ENCODE results near the gene ABLIM2.
A peak's percentile ranks its signal among the peaks of the same experiment; 100 is the strongest.

The ABLIM2 gene

GRCh38 chr4:8159537-8160232, 1.1 kb upstream of the ABLIM2 start:
- H4K20me1 ChIP-seq (ENCODE audit: low read depth, low read length), result no peaks in the 10 kb centered on the region
- no peak for TF ChIP-seq CTCF (IDR thresholded peaks at IDR 0.05; ENCODE audit: insufficient read depth, low read length, poor library complexity, severe bottlenecking)
- no peak for TF ChIP-seq EZH2phosphoT487 (conservative IDR thresholded peaks at IDR 0.05; ENCODE audit: low read length)
- peak overlapping the region; percentile 62 for H3K4me2 ChIP-seq (ENCODE audit: low read depth, low read length, poor library complexity, severe bottlenecking)
- peak overlapping the region; percentile 55 for H3K4me3 ChIP-seq (ENCODE audit: insufficient read depth, low read length, poor library complexity, severe bottlenecking)
- no peaks in the 10 kb centered on the region for H3K79me2 ChIP-seq (ENCODE audit: insufficient read depth, low read length)
- no peak overlapping the region for H3K27ac ChIP-seq (ENCODE audit: low read depth, low read length)
- no peaks in the 10 kb centered on the region for H3K9me2 ChIP-seq (replicated peaks; ENCODE audit: insufficient read depth, low read length)
- H2AFZ ChIP-seq (ENCODE audit: low read depth, low read length, severe bottlenecking), result peak overlapping the region; percentile 77
- H3K36me3 ChIP-seq (ENCODE audit: low read length), result no peaks in the 10 kb centered on the region
- no peaks in the 10 kb centered on the region for H3F3A ChIP-seq (ENCODE audit: insufficient read depth)
- H3K9ac ChIP-seq (ENCODE audit: low read length), result peak overlapping the region; percentile 40
- H3K9me3 ChIP-seq (ENCODE audit: insufficient read depth, low read length), result no peaks in the 10 kb centered on the region
- no peaks in the 10 kb centered on the region for H3K27me3 ChIP-seq (ENCODE audit: low read length)

- H3K79me2 ChIP-seq (ENCODE audit: insufficient read depth, low read length), result no peaks in the 10 kb centered on the region
- H3K9ac ChIP-seq (ENCODE audit: low read length), result no peak overlapping the region; the same call in 1 of the 2 replicates
- H3K27me3 ChIP-seq (ENCODE audit: low read length), result no peaks in the 10 kb centered on the region
- H2AFZ ChIP-seq (ENCODE audit: low read depth, low read length, severe bottlenecking), result no peak overlapping the region
- H3K36me3 ChIP-seq (ENCODE audit: low read length), result no peaks in the 10 kb centered on the region
- H3K9me2 ChIP-seq (replicated peaks; ENCODE audit: insufficient read depth, low read length), result no peaks in the 10 kb centered on the region
- no peaks in the 10 kb centered on the region for H4K20me1 ChIP-seq (ENCODE audit: low read depth, low read length)
- peak overlapping the region; percentile 53 for H3K4me2 ChIP-seq (ENCODE audit: low read depth, low read length, poor library complexity, severe bottlenecking)
- no peak for TF ChIP-seq CTCF (IDR thresholded peaks at IDR 0.05; ENCODE audit: insufficient read depth, low read length, poor library complexity, severe bottlenecking)
- no peak for TF ChIP-seq EZH2phosphoT487 (conservative IDR thresholded peaks at IDR 0.05; ENCODE audit: low read length)
- H3K4me3 ChIP-seq (ENCODE audit: insufficient read depth, low read length, poor library complexity, severe bottlenecking), result peak overlapping the region; percentile 46
- no peaks in the 10 kb centered on the region for H3K9me3 ChIP-seq (ENCODE audit: insufficient read depth, low read length)
- no peaks in the 10 kb centered on the region for H3F3A ChIP-seq (ENCODE audit: insufficient read depth)
- H3K27ac ChIP-seq (ENCODE audit: low read depth, low read length), result no peak overlapping the region
These were observed 486 bp downstream of the ABLIM2 start for GRCh38 chr4:8157944-8158709.

GRCh38 chr4:8157496-8157895, 1.1 kb downstream of the ABLIM2 start:
- H3K9ac ChIP-seq (ENCODE audit: low read length), result no peak overlapping the region
- H3K9me3 ChIP-seq (ENCODE audit: insufficient read depth, low read length), result no peaks in the 10 kb centered on the region
- TF ChIP-seq EZH2phosphoT487 (conservative IDR thresholded peaks at IDR 0.05; ENCODE audit: low read length) (no peak), CTCF (IDR thresholded peaks at IDR 0.05; ENCODE audit: insufficient read depth, low read length, poor library complexity, severe bottlenecking) (no peak)
- no peaks in the 10 kb centered on the region for H4K20me1 ChIP-seq (ENCODE audit: low read depth, low read length)
- no peak overlapping the region for H2AFZ ChIP-seq (ENCODE audit: low read depth, low read length, severe bottlenecking)
- no peaks in the 10 kb centered on the region for H3K36me3 ChIP-seq (ENCODE audit: low read length)
- H3K4me2 ChIP-seq (ENCODE audit: low read depth, low read length, poor library complexity, severe bottlenecking), result no peak overlapping the region
- H3K27me3 ChIP-seq (ENCODE audit: low read length), result no peaks in the 10 kb centered on the region
- H3F3A ChIP-seq (ENCODE audit: insufficient read depth), result no peaks in the 10 kb centered on the region
- H3K4me3 ChIP-seq (ENCODE audit: insufficient read depth, low read length, poor library complexity, severe bottlenecking), result no peak overlapping the region
- no peaks in the 10 kb centered on the region for H3K79me2 ChIP-seq (ENCODE audit: insufficient read depth, low read length)
- H3K27ac ChIP-seq (ENCODE audit: low read depth, low read length), result no peak overlapping the region
- no peaks in the 10 kb centered on the region for H3K9me2 ChIP-seq (replicated peaks; ENCODE audit: insufficient read depth, low read length)
